ENCODE data around the gene C4A.
"Not testable (repeated sequence)": the region's sequence is repeated elsewhere in the genome, so short reads cannot be mapped to it uniquely, and the experiment has no call there.

The C4A gene

DNA sequence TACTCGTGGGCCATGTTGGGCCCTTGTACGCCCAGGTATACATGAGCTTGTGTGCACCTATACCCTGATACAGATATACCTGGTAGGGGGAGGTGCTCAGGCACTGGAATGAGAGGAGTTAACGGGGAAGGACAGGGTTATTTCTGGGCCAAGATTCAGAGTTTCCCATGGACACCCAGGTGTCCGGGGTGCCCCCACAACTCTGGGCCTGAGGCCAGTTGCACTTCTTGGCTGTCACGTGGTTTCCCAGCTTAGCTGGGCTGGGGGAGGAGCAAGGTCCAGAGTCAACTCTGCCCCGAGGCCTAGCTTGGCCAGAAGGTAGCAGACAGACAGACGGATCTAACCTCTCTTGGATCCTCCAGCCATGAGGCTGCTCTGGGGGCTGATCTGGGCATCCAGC, at the start of gene C4A:
TSS of gene C4A (plus strand) at position 314 of the 400 bp plus-strand sequence. CDS start at position 365, 51 bp downstream.
- not testable (repeated sequence) for H3K36me3 Mint-ChIP-seq (ENCODE audit: low read depth); H3K4me3 Mint-ChIP-seq; H3K27ac Mint-ChIP-seq; H3K4me1 Mint-ChIP-seq (ENCODE audit: low read depth); H3K9me3 Mint-ChIP-seq; H3K27me3 Mint-ChIP-seq

GRCh38 chr6:31932137-31932536, 49.7 kb upstream of the C4A start:
- not testable (repeated sequence) for H3K36me3 Mint-ChIP-seq (ENCODE audit: low read depth); H3K9me3 Mint-ChIP-seq; H3K4me1 Mint-ChIP-seq (ENCODE audit: low read depth); H3K4me3 Mint-ChIP-seq; H3K27ac Mint-ChIP-seq; H3K27me3 Mint-ChIP-seq

DNA sequence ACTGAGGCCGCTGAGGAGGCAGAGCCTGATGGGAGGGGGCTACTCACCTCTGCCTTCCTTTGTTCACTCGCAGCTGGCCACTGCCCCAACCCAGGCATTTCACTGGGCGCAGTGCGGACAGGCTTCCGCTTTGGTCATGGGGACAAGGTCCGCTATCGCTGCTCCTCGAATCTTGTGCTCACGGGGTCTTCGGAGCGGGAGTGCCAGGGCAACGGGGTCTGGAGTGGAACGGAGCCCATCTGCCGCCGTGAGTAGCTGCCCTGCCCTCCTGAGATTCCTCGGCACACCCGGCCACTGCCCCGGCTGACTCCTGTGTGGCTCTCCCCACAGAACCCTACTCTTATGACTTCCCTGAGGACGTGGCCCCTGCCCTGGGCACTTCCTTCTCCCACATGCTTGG, 48.3 kb upstream of the C4A start:
- Mint-ChIP-seq H3K4me3 (no peak overlapping the region), H3K27ac (no peak overlapping the region), H3K9me3 (no peaks in the 10 kb centered on the region), H3K36me3 (ENCODE audit: low read depth) (no peaks in the 10 kb centered on the region), H3K27me3 (no peaks in the 10 kb centered on the region), H3K4me1 (ENCODE audit: low read depth) (no peaks in the 10 kb centered on the region)

DNA sequence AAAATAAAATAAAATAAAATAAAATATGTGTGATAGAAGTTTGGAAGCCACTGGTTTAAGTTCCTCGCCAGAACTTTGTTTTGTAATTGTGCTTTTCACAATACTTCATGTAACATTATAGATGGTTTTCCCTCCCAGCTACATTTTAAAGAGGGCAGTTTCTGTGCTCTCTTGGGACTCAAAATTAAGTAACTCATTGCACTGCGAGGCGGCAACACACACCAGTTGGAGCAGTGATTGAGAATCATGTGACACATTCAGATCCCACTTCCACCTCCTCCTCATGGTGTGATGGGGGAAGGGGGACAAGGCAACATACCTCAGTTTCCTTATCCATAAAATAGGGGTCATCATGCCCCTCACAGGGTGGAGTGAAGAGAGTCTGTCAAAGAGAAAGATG, 46.8 kb upstream of the C4A start:
- Mint-ChIP-seq H3K4me3 (no peak overlapping the region), H3K27ac (no peak overlapping the region), H3K9me3 (no peaks in the 10 kb centered on the region), H3K36me3 (ENCODE audit: low read depth) (no peaks in the 10 kb centered on the region), H3K27me3 (no peaks in the 10 kb centered on the region), H3K4me1 (ENCODE audit: low read depth) (no peaks in the 10 kb centered on the region)

- Mint-ChIP-seq H3K27me3 (no peaks in the 10 kb centered on the region), H3K4me1 (ENCODE audit: low read depth) (peaks cover 4% of the 10 kb centered on the region), H3K4me3 (no peak overlapping the region), H3K36me3 (ENCODE audit: low read depth) (no peaks in the 10 kb centered on the region), H3K27ac (no peak overlapping the region), H3K9me3 (no peaks in the 10 kb centered on the region)
Observed at GRCh38 chr6:31935823-31936222, 46.0 kb upstream of the C4A start.

- H3K9me3 Mint-ChIP-seq: no peaks in the 10 kb centered on the region
- peaks cover 8% of the 10 kb centered on the region for H3K27me3 Mint-ChIP-seq
- no peak overlapping the region for H3K4me3 Mint-ChIP-seq
- peaks cover 5% of the 10 kb centered on the region for H3K4me1 Mint-ChIP-seq (ENCODE audit: low read depth)
- H3K36me3 Mint-ChIP-seq (ENCODE audit: low read depth): no peaks in the 10 kb centered on the region
- H3K27ac Mint-ChIP-seq: peak overlapping the region; percentile 23
Observed at GRCh38 chr6:31940256-31940664, 41.6 kb upstream of the C4A start.

DNA sequence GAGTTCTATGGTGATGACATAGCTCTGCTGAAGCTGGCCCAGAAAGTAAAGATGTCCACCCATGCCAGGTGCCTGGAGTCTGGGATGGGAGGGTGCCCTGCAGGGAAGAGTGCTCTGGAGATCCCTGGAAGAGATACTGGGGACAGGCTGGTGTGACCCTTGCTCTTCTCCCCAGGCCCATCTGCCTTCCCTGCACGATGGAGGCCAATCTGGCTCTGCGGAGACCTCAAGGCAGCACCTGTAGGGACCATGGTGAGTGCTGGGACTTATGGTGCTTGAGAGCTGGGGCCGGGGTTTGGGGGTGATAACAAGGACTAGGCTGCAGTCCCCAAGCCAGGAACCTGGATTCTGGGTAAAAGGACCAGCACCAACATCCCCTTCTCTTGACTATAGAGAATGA, 38.1 kb upstream of the C4A start:
- H3K9me3 Mint-ChIP-seq: no peaks in the 10 kb centered on the region
- no peak overlapping the region for H3K4me3 Mint-ChIP-seq
- H3K27me3 Mint-ChIP-seq: peaks cover 8% of the 10 kb centered on the region
- no peak overlapping the region for H3K27ac Mint-ChIP-seq
- no peaks in the 10 kb centered on the region for H3K36me3 Mint-ChIP-seq (ENCODE audit: low read depth)
- peaks cover 12% of the 10 kb centered on the region for H3K4me1 Mint-ChIP-seq (ENCODE audit: low read depth)

DNA sequence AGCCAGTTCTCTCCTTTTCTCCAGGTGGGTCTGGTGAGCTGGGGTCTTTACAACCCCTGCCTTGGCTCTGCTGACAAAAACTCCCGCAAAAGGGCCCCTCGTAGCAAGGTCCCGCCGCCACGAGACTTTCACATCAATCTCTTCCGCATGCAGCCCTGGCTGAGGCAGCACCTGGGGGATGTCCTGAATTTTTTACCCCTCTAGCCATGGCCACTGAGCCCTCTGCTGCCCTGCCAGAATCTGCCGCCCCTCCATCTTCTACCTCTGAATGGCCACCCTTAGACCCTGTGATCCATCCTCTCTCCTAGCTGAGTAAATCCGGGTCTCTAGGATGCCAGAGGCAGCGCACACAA, 36.7 kb upstream of the C4A start:
- Mint-ChIP-seq H3K27me3 (peaks cover 8% of the 10 kb centered on the region), H3K27ac (no peak overlapping the region), H3K9me3 (no peaks in the 10 kb centered on the region), H3K4me3 (no peak overlapping the region), H3K4me1 (ENCODE audit: low read depth) (peaks cover 12% of the 10 kb centered on the region), H3K36me3 (ENCODE audit: low read depth) (no peaks in the 10 kb centered on the region)

- Mint-ChIP-seq H3K27ac (no peak within 1 kb of the TSS), H3K4me1 (ENCODE audit: low read depth) (peaks cover 8% of the 10 kb centered on the region), H3K36me3 (ENCODE audit: low read depth) (no peaks in the 10 kb centered on the region), H3K27me3 (peaks cover 8% of the 10 kb centered on the region), H3K4me3 (no peak within 1 kb of the TSS), H3K9me3 (no peaks in the 10 kb centered on the region)
Observed at GRCh38 chr6:31945507-31946369, 36.1 kb upstream of the C4A start, which contains the start of gene CFB. Gene CFB (plus strand): TSS chr6:31946095. CDS start chr6:31946222, 127 bp downstream.

DNA sequence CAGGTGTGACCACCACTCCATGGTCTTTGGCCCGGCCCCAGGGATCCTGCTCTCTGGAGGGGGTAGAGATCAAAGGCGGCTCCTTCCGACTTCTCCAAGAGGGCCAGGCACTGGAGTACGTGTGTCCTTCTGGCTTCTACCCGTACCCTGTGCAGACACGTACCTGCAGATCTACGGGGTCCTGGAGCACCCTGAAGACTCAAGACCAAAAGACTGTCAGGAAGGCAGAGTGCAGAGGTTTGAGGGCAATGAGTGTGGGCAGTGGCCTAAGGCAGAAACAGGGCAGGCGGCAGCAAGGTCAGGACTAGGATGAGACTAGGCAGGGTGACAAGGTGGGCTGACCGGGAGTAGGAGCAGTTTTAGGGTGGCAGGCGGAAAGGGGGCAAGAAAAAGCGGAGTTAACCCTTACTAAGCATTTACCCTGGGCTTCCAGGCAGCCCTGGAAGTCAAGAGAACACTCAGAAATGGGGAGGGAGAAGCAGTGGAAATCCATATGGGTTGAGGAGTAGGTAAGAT, 35.4 kb upstream of the C4A start:
- no peaks in the 10 kb centered on the region for H3K36me3 Mint-ChIP-seq (ENCODE audit: low read depth)
- no peak overlapping the region for H3K4me3 Mint-ChIP-seq
- H3K9me3 Mint-ChIP-seq: no peaks in the 10 kb centered on the region
- H3K27ac Mint-ChIP-seq: no peak overlapping the region
- peaks cover 8% of the 10 kb centered on the region for H3K4me1 Mint-ChIP-seq (ENCODE audit: low read depth)
- peaks cover 8% of the 10 kb centered on the region for H3K27me3 Mint-ChIP-seq

DNA sequence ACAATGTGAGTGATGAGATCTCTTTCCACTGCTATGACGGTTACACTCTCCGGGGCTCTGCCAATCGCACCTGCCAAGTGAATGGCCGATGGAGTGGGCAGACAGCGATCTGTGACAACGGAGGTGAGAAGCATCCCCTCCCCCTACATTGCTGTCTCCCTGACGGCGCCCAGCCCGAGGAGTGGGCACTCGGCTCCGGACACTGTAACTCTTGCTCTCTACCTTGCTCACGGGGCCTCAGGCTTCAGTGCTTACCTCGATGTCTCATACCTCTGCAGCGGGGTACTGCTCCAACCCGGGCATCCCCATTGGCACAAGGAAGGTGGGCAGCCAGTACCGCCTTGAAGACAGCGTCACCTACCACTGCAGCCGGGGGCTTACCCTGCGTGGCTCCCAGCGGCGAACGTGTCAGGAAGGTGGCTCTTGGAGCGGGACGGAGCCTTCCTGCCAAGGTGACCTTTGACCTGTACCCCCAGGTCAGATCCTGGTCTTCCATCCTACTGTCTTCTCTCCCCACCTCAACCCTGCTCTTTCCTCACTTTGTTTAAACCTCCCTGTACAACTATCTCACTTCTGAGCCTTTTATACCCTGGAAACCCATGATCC, 34.7 kb upstream of the C4A start:
- Mint-ChIP-seq H3K9me3 (no peaks in the 10 kb centered on the region), H3K4me3 (no peak overlapping the region), H3K27ac (no peak overlapping the region)

GRCh38 chr6:31947864-31948263, 34.0 kb upstream of the C4A start:
- Mint-ChIP-seq H3K9me3 (no peaks in the 10 kb centered on the region), H3K27ac (no peak overlapping the region), H3K27me3 (no peaks in the 10 kb centered on the region), H3K4me1 (ENCODE audit: low read depth) (peaks cover 8% of the 10 kb centered on the region), H3K36me3 (ENCODE audit: low read depth) (peaks cover 4% of the 10 kb centered on the region), H3K4me3 (no peak overlapping the region)

More for the DNA sequence above, 34.7 kb upstream of the C4A start:
- peaks cover 6% of the 10 kb centered on the region for H3K27me3 Mint-ChIP-seq
- no peaks in the 10 kb centered on the region for H3K36me3 Mint-ChIP-seq (ENCODE audit: low read depth)
- H3K4me1 Mint-ChIP-seq (ENCODE audit: low read depth): peaks cover 8% of the 10 kb centered on the region

DNA sequence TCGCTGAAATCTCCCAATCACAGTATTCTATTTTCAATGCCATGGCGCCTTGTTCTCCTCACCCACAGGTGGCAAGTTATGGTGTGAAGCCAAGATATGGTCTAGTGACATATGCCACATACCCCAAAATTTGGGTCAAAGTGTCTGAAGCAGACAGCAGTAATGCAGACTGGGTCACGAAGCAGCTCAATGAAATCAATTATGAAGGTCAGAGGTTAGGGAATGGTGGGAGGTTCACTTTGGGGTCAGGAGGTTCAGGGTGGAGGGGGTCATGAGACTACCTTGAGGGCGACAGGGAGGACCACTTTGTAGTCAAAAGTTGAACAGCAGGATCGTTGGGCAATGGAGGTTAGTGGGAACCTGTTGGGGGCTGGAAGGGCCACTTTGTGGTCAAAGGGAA, 33.6 kb upstream of the C4A start:
- peaks cover 8% of the 10 kb centered on the region for H3K36me3 Mint-ChIP-seq (ENCODE audit: low read depth)
- no peaks in the 10 kb centered on the region for H3K27me3 Mint-ChIP-seq
- no peak overlapping the region for H3K4me3 Mint-ChIP-seq
- H3K9me3 Mint-ChIP-seq: no peaks in the 10 kb centered on the region
- no peak overlapping the region for H3K27ac Mint-ChIP-seq
- peaks cover 8% of the 10 kb centered on the region for H3K4me1 Mint-ChIP-seq (ENCODE audit: low read depth)

DNA sequence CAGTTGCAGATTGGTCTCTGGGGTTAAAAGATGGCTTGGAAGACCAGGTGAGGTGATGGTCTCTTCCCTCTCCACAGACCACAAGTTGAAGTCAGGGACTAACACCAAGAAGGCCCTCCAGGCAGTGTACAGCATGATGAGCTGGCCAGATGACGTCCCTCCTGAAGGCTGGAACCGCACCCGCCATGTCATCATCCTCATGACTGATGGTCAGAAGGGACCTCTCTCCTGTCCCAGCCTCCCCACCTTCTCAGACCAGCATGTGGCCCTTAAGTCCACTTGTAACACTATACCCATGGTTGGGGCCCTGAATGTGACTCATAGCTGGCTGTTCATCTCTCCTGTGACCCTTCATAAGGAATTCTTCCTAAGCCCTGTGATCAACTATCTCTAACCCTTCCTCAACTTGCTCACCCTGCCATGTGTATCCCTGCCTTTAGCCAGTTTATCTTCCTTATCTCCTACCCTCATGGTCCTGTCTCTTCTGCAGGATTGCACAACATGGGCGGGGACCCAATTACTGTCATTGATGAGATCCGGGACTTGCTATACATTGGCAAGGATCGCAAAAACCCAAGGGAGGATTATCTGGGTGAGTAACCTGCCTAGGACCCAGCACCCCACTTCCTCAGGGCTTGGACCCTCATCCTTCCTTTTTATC, 33.0 kb upstream of the C4A start:
- H3K36me3 Mint-ChIP-seq (ENCODE audit: low read depth): peaks cover 14% of the 10 kb centered on the region
- no peak overlapping the region for H3K4me3 Mint-ChIP-seq
- H3K4me1 Mint-ChIP-seq (ENCODE audit: low read depth): peaks cover 8% of the 10 kb centered on the region
- H3K27me3 Mint-ChIP-seq: no peaks in the 10 kb centered on the region
- H3K9me3 Mint-ChIP-seq: no peaks in the 10 kb centered on the region
- no peak overlapping the region for H3K27ac Mint-ChIP-seq

GRCh38 chr6:31949926-31950548, 31.8 kb upstream of the C4A start:
- Mint-ChIP-seq H3K36me3 (ENCODE audit: low read depth) (peaks cover 26% of the 10 kb centered on the region), H3K4me3 (no peak overlapping the region), H3K27me3 (no peaks in the 10 kb centered on the region), H3K27ac (no peak overlapping the region), H3K4me1 (ENCODE audit: low read depth) (peaks cover 8% of the 10 kb centered on the region), H3K9me3 (no peaks in the 10 kb centered on the region)

Data from stimulated activated naive CD8-positive, alpha-beta T cell treated with anti-CD3 and anti-CD28 coated beads, Interleukin-15, Interleukin-2, amounts not matched to agents 100 ng/mL and 50 ng/mL, for 24 hours (primary cell).